WTC11 (cell line): ENCODE results near the gene SAFB. TPM values are rescaled to one million over a fixed set of nuclear protein-coding genes. Genes with fewer than 3 reads are reported as not detected.

Experiments used
- ATAC-seq: fragments of 200-7000 bp; cut with Tn5 transposase; 2 replicates; pipeline ENCODE4 v1.10.0; 2021; ENCODE audit warnings: mild to moderate bottlenecking, moderate library complexity
- CTCF ChIA-PET: fragments of 300-600 bp; sonication (Branson Sonifier 250); formaldehyde crosslinking; loops from one replicate; lab custom pipeline; 2021; ENCODE audit warnings: antibody characterized with exemption; lab: Charles Lee
- POLR2A ChIA-PET: fragments of 350-600 bp; sonication (Branson Sonifier 250); formaldehyde crosslinking; loops from one replicate; lab custom pipeline; 2021; ENCODE audit warnings: antibody characterized with exemption; lab: Charles Lee
- DNase-seq: peaks from one replicate; pipeline ENCODE4 v3.0.0; 2021; ENCODE audit warnings: low spot score
- H3K27ac Mint-ChIP-seq: 2 replicates; pipeline ENCODE4 v1.8.0; 2021; ENCODE audit warnings: mixed read lengths
- H3K27me3 Mint-ChIP-seq: 2 replicates; pipeline ENCODE4 v1.8.0; 2021; ENCODE audit warnings: low read depth, mild to moderate bottlenecking, moderate library complexity, mixed read lengths
- H3K36me3 Mint-ChIP-seq: 2 replicates; pipeline ENCODE4 v1.8.0; 2021; ENCODE audit warnings: mixed read lengths
- H3K4me1 Mint-ChIP-seq: 2 replicates; pipeline ENCODE4 v1.8.0; 2022; ENCODE audit warnings: mixed read lengths
- H3K4me3 Mint-ChIP-seq: 2 replicates; pipeline ENCODE4 v1.8.0; 2021; ENCODE audit warnings: mild to moderate bottlenecking, moderate library complexity, mixed read lengths
- H3K9me3 Mint-ChIP-seq: 2 replicates; pipeline ENCODE4 v1.8.0; 2021; ENCODE audit warnings: mixed read lengths
- AFF4 ChIP-seq: sonication (generic); formaldehyde crosslinking; IDR thresholded peaks from 2 replicates; pipeline ENCODE4 v1.8.1; 2023; ENCODE audit warnings: mild to moderate bottlenecking, missing genetic modification reagents, borderline replicate concordance
- AR ChIP-seq: fragments of 250-450 bp; sonication (Bioruptor Pico); IDR thresholded peaks from 2 replicates; pipeline ENCODE4 v1.9.0; 2021; ENCODE audit warnings: mild to moderate bottlenecking
- ATF3 ChIP-seq: sonication (generic); formaldehyde crosslinking; conservative IDR thresholded peaks from 2 replicates; pipeline ENCODE4 v1.8.1; 2022; ENCODE audit warnings: mild to moderate bottlenecking, missing genetic modification reagents
- ATF6 ChIP-seq: sonication (generic); formaldehyde crosslinking; IDR thresholded peaks from 2 replicates; pipeline ENCODE4 v1.8.1; 2023; ENCODE audit warnings: mild to moderate bottlenecking, missing genetic modification reagents
- CBFB ChIP-seq: sonication (generic); formaldehyde crosslinking; IDR thresholded peaks from 2 replicates; pipeline ENCODE4 v1.8.1; 2022; ENCODE audit warnings: mild to moderate bottlenecking, low read depth, missing genetic modification reagents
- E2F5 ChIP-seq: sonication (generic); formaldehyde crosslinking; IDR thresholded peaks from 2 replicates; pipeline ENCODE4 v1.8.1; 2022; ENCODE audit warnings: mild to moderate bottlenecking, moderate library complexity, missing genetic modification reagents
- ELF4 ChIP-seq: sonication (generic); formaldehyde crosslinking; IDR thresholded peaks from 2 replicates; pipeline ENCODE4 v1.8.1; 2022; ENCODE audit warnings: low read depth, mild to moderate bottlenecking, moderate library complexity, missing genetic modification reagents
- EMX1 ChIP-seq: fragments of 250-450 bp; sonication (Bioruptor Pico); IDR thresholded peaks from 2 replicates; pipeline ENCODE4 v1.8.0; 2021; ENCODE audit warnings: mild to moderate bottlenecking
- FOXJ3 ChIP-seq: sonication (generic); formaldehyde crosslinking; IDR thresholded peaks from 2 replicates; pipeline ENCODE4 v1.9.0; 2021; ENCODE audit warnings: missing genetic modification reagents, mild to moderate bottlenecking, borderline replicate concordance
- NR1H2 ChIP-seq: sonication (generic); formaldehyde crosslinking; IDR thresholded peaks from 2 replicates; pipeline ENCODE4 v1.9.0; 2021; ENCODE audit warnings: mild to moderate bottlenecking, moderate library complexity, missing genetic modification reagents
- RELA ChIP-seq: sonication (generic); formaldehyde crosslinking; IDR thresholded peaks from 2 replicates; pipeline ENCODE4 v1.8.1; 2022; ENCODE audit warnings: missing genetic modification reagents, mild to moderate bottlenecking, borderline replicate concordance
- RORB ChIP-seq: fragments of 250-450 bp; sonication (Bioruptor Pico); IDR thresholded peaks from 2 replicates; pipeline ENCODE4 v1.9.0; 2021; ENCODE audit warnings: mild to moderate bottlenecking
- SMAD3 ChIP-seq: sonication (generic); formaldehyde crosslinking; IDR thresholded peaks from 2 replicates; pipeline ENCODE4 v1.8.0; 2022; ENCODE audit warnings: missing genetic modification reagents, mild to moderate bottlenecking, borderline replicate concordance
- SMAD4 ChIP-seq: sonication (generic); formaldehyde crosslinking; IDR thresholded peaks from 2 replicates; pipeline ENCODE4 v1.8.0; 2022; ENCODE audit warnings: mild to moderate bottlenecking, missing genetic modification reagents
- SOX15 ChIP-seq: fragments of 250-450 bp; sonication (Bioruptor Pico); IDR thresholded peaks from 2 replicates; pipeline ENCODE4 v1.9.0; 2021; ENCODE audit warnings: mild to moderate bottlenecking
- STAT6 ChIP-seq: sonication (generic); formaldehyde crosslinking; conservative IDR thresholded peaks from 2 replicates; pipeline ENCODE4 v1.8.1; 2023; ENCODE audit warnings: mild to moderate bottlenecking, low read depth, missing genetic modification reagents, moderate library complexity
- ZNF263 ChIP-seq: sonication (generic); formaldehyde crosslinking; IDR thresholded peaks from 2 replicates; pipeline ENCODE4 v1.8.1; 2022; ENCODE audit warnings: low read depth, mild to moderate bottlenecking, moderate library complexity, missing genetic modification reagents
- ZNF416 ChIP-seq: fragments of 250-450 bp; sonication (Bioruptor Pico); IDR thresholded peaks from 2 replicates; pipeline ENCODE4 v1.9.0; 2021; ENCODE audit warnings: mild to moderate bottlenecking, inconsistent platforms
- total RNA-seq: library from RNA; stranded (reverse); gene quantifications from 3 replicates; pipeline ENCODE4 v1.2.3, GENCODE V29; 2021

The SAFB gene
- total RNA-seq, 1 experiment from 2014 or later = 141 TPM

- H3K27me3 Mint-ChIP-seq = no peaks in the 10 kb centered on the region
- DNase-seq (no peak), ATAC-seq (no peak)
- H3K4me3 Mint-ChIP-seq = no peak overlapping the region
- H3K4me1 Mint-ChIP-seq = no peaks in the 10 kb centered on the region
- H3K36me3 Mint-ChIP-seq = peaks cover 63% of the 10 kb centered on the region
- POLR2A ChIA-PET = interaction anchor here (0.8 kb wide), 1 partner anchor 8 kb away, joined by 4 read pairs; no protein-coding TSS in a partner anchor
- H3K27ac Mint-ChIP-seq = no peak overlapping the region
- CTCF ChIA-PET = interaction anchor here (0.6 to 1.2 kb wide), 2 partner anchors 16 to 116 kb away, joined by 4 read pairs; partner anchors contain the start of gene RPL36
- H3K9me3 Mint-ChIP-seq = peaks cover 5% of the 10 kb centered on the region; the same call in 1 of the 2 replicates
- TF ChIP-seq CBFB (CRISPR knock-in tag) (no peak), ATF3 (CRISPR knock-in tag) (no peak), NR1H2 (CRISPR knock-in tag) (no peak), AFF4 (no peak), ZNF416 (no peak), E2F5 (CRISPR knock-in tag) (no peak), ELF4 (CRISPR knock-in tag) (no peak), STAT6 (no peak), SMAD3 (no peak), ZNF263 (CRISPR knock-in tag) (no peak), ATF6 (CRISPR knock-in tag) (no peak), EMX1 (no peak), SOX15 (CRISPR knock-in tag) (no peak), RELA (CRISPR knock-in tag) (no peak), AR (CRISPR knock-in tag) (no peak), FOXJ3 (CRISPR knock-in tag) (no peak), RORB (CRISPR knock-in tag) (no peak), SMAD4 (CRISPR knock-in tag) (no peak)
- TF ChIP-seq, all 79 proteins: peak for 0
Measured at GRCh38 chr19:5705552-5705951, 82.7 kb downstream of the SAFB start.
